HepG2 (cell line): ENCODE results near the gene COBLL1. TPM values are rescaled to one million over a fixed set of nuclear protein-coding genes. Genes with fewer than 3 reads are reported as not detected.

ENCODE experiments used
- ARID5B ChIP-seq: IDR thresholded peaks from 2 replicates; pipeline ENCODE4 v1.4.0; 2020; ENCODE audit warnings: mild to moderate bottlenecking, missing genetic modification reagents
- CEBPG ChIP-seq: IDR thresholded peaks from 2 replicates; pipeline ENCODE4 v1.6.1; 2016
- GMEB1 ChIP-seq: sonication (generic); formaldehyde crosslinking; IDR thresholded peaks from 2 replicates; pipeline ENCODE4 v1.5.1; 2020; ENCODE audit warnings: missing genetic modification reagents, mild to moderate bottlenecking, borderline replicate concordance
- HMG20A ChIP-seq: IDR thresholded peaks from 2 replicates; pipeline ENCODE4 v1.6.1; 2016; ENCODE audit warnings: borderline replicate concordance
- HNF4A ChIP-seq: sonication (generic); formaldehyde crosslinking; IDR thresholded peaks from 2 replicates; pipeline ENCODE4 v1.4.0; 2020; ENCODE audit warnings: missing genetic modification reagents
- IRF2 ChIP-seq: IDR thresholded peaks from 2 replicates; pipeline ENCODE4 v1.6.1; 2018; ENCODE audit warnings: missing genetic modification reagents, missing compliant biosample characterization
- PBX2 ChIP-seq: IDR thresholded peaks from 2 replicates; pipeline ENCODE4 v1.6.1; 2016; ENCODE audit warnings: control low read depth
- PLRG1 ChIP-seq: fragments of 450-650 bp; conservative IDR thresholded peaks from 2 replicates; pipeline ENCODE4 v1.6.1; 2016
- ZBTB4 ChIP-seq: sonication (generic); formaldehyde crosslinking; IDR thresholded peaks from 2 replicates; pipeline ENCODE4 v1.4.0; 2020; ENCODE audit warnings: missing genetic modification reagents, mild to moderate bottlenecking, borderline replicate concordance
- ZNF280D ChIP-seq: sonication (generic); formaldehyde crosslinking; IDR thresholded peaks from 2 replicates; pipeline ENCODE4 v1.5.1; 2020; ENCODE audit warnings: mild to moderate bottlenecking, missing genetic modification reagents
- ZNF333 ChIP-seq: sonication (generic); formaldehyde crosslinking; IDR thresholded peaks from 2 replicates; pipeline ENCODE4 v1.4.0; 2020; ENCODE audit warnings: mild to moderate bottlenecking, missing genetic modification reagents, borderline replicate concordance
- ZNF614 ChIP-seq: IDR thresholded peaks from 2 replicates; pipeline ENCODE4 v1.6.1; 2018; ENCODE audit warnings: missing biosample characterization, missing genetic modification reagents, inconsistent platforms, borderline replicate concordance
- ZNF746 ChIP-seq: sonication (generic); formaldehyde crosslinking; IDR thresholded peaks from 2 replicates; pipeline ENCODE4 v1.8.0; 2022; ENCODE audit warnings: mild to moderate bottlenecking, missing genetic modification reagents
- polyA plus RNA-seq, 8 experiments: library from polyadenylated mRNA; depleted of rRNA in 3 of 8; stranded (reverse) in 7 of 8; unstranded in 1 of 8; fragments of >200 nt; fragmentation: Illumina TruSeq in 4 of 8; extraction: Trizol in 4 of 8; gene quantifications; 2 replicates each; pipeline versions ENCODE4 v1.2.1 to v1.2.3, GENCODE V29; 2011 to 2016; ENCODE audit warnings: low read depth in 4 of 8, missing spikeins in 1 of 8, mixed read lengths in 1 of 8; ENCODE audit not compliant: insufficient read depth in 1 of 8
- total RNA-seq, 5 experiments: library from RNA; depleted of rRNA; stranded (reverse); fragments of >200 nt; fragmentation: Illumina TruSeq; extraction: Trizol; gene quantifications; 2 replicates each; pipeline ENCODE4 v1.2.3, GENCODE V29; 2016; ENCODE audit warnings: low read depth in 1 of 5

The COBLL1 gene
- total and polyA plus RNA-seq, 2 of the 13 experiments (the other 11 are each of a cell fraction or from before 2014, with no cell fraction given): 32.6 to 86.8 TPM

GRCh38 chr2:164826293-164827243, 15.1 kb downstream of the COBLL1 start (continued):
- no peak for TF ChIP-seq PBX2 (CRISPR knock-in tag)
- 0 out of 2 replicates have a peak, but pooled peaks have one; percentile 14 for TF ChIP-seq GMEB1 (CRISPR knock-in tag)
- TF ChIP-seq PLRG1: no peak
- TF ChIP-seq ZNF614 (CRISPR knock-in tag): peak; percentile 38; the same call in 1 of the 2 replicates
- TF ChIP-seq ARID5B (CRISPR knock-in tag): peak; percentile 64
- peak; percentile 39; the same call in 1 of the 2 replicates for TF ChIP-seq IRF2
- peak; percentile 73 for TF ChIP-seq HNF4A (CRISPR knock-in tag)
- peak; percentile 62; the same call in 1 of the 2 replicates for TF ChIP-seq HMG20A (CRISPR knock-in tag)
- 0 out of 2 replicates have a peak, but pooled peaks have one; percentile 47 for TF ChIP-seq ZNF280D (CRISPR knock-in tag)
- no peak for TF ChIP-seq ZNF333 (CRISPR knock-in tag)
- TF ChIP-seq ZNF746 (CRISPR knock-in tag): no peak
- TF ChIP-seq CEBPG (CRISPR knock-in tag): peak; percentile 56; the same call in 1 of the 2 replicates
- TF ChIP-seq ZBTB4: no peak
